ENCODE data around the gene TMC8. TPM values are rescaled to one million over a fixed set of nuclear protein-coding genes. Genes with fewer than 3 reads are reported as not detected.

TMC8 gene
- total RNA-seq, 1 experiment from 2014 or later = not detected

DNA sequence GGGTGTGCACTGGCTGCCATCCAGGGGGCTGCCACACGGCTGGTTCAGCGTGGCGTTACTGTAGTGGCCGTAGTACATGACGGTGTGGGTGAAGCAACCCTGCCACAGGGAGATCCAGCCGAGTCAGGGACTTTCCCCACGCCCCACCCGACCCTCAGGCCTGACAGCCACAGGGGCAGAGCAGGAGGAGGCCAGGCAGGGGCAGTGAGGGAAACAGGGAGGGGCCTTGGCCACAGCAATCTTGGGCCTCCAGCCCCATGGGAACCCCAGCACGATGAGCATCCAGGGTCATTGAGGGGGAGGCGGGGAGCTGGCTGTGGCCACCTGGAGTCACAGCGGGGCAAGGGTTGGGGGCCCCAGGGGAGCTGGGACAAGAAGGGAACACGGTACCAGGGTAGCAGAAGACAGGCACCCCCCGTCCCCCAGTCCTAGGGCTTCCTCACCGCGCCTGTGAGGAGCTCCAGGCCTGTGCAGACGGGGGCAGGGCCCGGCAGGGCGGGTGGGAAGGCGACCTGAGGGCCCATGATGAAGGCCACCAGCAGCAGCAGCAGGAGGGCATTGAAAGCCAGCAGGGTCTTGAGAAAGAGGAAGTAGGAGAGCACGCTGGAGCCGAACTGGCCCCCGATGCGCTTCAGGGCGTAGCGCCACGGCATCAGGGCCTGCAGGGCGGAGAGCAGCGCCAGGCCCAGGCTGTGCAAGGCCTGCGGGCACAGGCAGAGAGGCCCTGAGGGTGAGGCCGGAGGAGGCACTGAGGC, 6.3 kb upstream of the TMC8 start:
- DNase-seq (ENCODE audit: low read depth) = no peak

DNA sequence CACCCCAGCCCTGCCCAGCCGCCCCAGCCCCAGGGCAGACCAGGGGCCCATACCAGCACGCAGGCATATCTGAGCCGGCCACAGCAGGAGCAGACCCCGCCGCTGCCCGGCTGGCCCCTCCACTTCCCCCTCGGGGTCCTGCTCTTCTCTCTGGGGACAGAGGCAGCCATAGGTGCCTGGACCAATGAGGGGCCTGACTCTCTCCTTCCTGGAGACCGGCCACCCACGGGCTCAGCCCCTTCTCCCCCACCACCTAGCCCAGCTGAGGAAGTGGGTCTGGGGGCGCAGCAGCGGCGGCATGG, 5.8 kb upstream of the TMC8 start:
- no peak for DNase-seq (ENCODE audit: low read depth)

DNA sequence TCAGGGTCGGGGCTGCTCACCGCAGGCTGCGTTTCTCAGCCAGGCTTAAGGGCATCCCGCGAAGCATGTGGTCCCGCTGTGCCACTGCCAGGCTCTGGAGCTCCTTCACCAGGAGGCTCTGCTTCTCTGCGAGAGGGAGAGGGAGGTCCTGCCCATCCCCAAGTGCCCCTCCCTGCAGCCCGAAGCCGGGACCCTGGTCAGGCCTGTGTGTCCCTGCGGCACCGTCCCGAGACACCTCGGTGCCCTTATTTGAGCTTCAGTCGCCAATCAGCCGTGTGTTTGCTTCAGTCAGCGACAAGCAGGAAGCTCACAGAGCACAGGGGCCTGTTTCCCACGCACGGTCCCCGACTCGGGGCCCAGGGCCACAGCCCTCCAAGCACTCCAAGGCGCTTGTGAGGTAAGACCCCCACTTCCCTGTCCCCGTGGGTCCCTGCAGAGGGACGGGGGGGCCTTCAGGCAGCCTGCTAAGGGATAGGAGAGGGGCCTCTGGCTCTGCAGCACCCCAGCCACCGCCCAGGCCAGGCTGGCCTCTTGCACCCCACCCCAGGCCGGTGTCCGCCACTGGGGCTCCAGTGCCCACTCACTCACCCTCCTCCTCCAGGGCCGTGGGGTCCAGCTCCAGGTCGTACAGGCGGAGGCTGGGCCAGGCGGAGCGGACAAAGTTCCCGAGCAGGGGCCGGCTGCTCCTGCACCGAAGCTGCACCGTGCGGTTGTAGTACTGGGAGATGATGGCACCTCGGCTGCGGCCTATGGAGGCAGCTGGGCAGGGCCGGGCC, 5.2 kb upstream of the TMC8 start:
- DNase-seq (ENCODE audit: low read depth) = no peak

DNA sequence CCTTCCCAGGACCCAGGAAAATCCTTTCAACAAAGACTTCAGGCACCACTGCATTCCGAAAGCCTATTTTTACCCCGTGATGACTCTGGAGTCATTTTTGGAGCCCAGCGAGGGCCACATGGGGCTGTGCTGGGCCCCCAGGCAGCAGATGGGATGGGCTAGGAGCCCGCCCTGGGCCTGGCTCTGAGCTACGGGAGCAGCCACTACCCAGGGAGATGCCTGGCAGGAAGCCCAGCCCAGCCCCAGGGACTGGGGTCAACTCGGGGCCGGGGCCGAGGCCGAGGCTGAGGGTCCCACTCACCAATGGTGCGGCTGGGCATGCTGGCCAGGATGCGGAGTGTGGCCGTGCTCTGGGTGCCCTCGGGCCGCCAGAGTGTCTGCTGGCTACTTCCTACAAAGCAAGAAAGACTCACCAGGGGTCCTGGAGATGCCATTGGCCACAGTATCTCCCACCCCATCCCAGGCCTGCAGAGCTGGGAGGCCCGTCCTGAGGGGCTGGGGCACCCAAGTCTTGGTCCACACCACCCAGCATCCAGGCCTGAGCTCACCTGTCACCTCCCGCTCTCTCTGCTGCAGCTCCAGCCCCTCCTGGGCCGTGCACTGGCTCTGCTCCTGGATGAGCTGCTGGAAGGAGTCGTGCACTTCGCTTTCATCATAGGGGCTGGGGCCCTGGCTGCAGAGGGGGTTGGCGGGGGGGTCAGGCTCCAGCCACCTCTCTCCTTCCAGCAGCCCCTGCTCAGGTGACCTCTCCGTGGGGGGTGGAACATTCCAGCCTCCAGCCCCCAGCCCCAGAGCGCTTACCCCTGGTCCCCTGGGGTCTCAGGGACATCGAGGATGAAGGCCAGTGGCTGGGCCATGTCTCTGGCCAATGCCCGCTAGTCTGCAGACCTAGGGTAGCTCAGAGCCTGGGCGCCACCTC, 4.3 kb upstream of the TMC8 start:
- DNase-seq (ENCODE audit: low read depth) = no peak

DNA sequence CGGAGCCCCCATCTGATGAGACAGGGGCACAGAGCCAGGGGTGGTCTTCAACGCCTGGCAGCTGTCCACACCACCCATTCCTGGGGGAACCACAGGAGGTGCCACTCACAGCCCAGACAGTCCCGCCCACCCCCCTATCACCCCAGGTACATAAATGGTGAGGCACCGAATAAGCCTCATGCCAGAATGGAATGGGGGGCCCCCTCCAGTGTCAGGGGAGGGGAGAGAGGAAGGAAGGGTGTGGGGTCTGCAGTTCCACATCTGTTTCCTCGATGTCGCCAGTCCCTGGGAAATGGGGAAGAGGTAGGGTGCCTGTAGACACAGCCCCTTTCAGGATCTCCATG, 3.7 kb upstream of the TMC8 start:
- DNase-seq (ENCODE audit: low read depth) = no peak

DNA sequence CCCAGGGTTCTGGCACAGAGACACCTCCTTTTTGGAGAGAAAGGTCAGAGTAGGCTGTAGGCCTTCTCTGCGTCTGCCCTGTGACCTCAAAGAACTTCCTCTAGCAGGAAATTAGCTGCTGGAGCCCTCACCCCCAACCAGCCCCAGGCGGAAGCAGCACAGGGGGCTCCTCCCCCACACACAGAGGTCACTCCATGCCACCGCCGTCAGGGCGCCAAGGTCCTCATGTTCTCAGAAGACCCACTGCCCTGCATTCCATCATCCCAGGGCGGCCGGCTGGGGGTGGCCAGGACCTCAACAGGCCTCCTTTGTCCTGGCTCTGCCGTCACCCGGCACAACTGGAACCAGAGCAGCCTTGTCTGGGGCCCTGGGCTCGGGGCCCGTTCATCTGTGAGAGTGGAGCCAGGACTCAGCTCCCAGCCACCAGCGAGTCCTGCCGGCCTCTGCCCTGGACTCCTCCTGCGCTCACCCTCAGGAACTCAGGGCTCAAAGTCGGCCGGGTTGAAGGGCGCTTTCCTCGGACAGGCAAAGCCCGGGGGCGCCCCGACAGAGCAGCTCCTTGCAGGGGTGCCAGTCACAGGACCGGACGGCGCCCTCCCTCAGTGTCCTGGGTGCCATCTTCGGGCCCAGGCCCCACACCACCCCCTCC, 3.2 kb upstream of the TMC8 start:
- no peak for DNase-seq (ENCODE audit: low read depth)

DNA sequence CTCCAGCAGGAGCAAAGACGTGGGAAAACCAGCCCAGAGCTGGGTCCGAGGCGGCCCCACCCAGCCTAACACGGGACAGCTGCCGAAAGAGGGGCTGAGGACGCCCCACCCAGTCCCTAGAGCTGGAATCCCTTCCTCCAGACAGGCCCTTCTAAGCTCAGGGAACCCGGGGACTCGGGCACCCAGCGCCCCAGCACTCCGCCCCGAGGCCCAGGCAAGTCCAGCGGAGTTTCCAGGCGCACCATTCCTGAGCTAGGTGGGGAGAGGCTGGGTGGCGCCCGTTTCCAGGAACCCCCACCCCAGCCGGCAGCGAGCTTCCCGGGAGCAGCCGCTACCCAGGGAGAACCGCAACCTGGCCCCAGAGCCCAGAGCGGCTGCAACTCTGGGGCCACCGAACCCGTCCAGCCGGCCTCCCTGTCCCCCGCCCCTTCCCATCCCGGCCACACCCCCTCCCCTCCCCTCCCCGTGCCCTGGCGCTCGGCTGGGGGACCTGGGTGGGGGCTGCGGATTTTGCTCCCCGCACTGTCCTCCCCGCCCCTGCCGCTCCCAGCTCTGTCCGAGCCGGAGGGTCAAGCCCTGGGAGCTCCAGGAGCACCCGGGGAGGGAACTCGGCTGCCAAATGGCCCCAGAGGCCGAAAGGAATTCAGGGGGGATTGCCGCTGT, 2.6 kb upstream of the TMC8 start:
- DNase-seq (ENCODE audit: low read depth) = no peak

DNA sequence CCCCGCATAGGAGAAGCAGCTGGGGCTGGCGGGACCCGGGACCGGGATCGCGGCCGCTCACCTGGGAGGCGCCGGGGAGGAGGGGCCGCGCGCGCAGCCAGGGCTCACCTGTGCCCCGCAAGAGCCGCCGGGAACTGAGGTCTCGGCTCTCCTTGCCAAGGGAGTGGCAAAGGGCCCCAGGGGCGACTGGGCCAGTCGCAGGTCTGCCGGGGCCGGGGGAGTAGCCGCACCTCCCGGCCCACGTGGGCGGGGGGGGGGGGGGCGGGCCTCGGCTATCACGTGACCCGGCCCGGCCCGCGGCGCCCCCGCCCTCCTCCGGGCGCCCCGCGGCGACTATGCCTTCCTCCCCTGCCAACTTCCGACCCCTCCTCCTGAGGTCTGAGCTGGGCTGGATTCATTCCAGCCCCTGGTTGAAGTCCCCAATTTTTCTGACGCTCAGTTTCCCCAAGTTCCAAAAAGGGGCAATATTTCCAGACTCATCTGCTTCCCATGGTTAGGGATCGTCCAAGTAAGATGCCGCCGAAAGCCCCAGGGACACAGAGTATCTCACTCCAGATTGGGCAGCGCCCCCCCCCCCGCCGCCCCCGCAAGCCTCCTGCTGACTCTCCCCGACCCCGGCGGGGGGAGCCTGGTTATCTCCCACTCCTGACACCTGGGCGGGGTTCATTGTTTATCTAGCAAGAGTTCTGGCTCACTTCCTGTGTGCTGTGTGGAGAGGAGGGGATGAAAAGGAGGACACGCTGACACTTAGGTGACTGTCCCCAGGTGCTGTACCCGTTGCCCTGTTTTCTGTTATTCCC, 1.8 kb upstream of the TMC8 start, which contains the start of gene TMC6:
TMC6 (minus strand) TSS at position 205 of the 800 bp plus-strand sequence. CDS start 1,923 bp downstream, outside the sequence.
- DNase-seq (ENCODE audit: low read depth) = no peak

DNA sequence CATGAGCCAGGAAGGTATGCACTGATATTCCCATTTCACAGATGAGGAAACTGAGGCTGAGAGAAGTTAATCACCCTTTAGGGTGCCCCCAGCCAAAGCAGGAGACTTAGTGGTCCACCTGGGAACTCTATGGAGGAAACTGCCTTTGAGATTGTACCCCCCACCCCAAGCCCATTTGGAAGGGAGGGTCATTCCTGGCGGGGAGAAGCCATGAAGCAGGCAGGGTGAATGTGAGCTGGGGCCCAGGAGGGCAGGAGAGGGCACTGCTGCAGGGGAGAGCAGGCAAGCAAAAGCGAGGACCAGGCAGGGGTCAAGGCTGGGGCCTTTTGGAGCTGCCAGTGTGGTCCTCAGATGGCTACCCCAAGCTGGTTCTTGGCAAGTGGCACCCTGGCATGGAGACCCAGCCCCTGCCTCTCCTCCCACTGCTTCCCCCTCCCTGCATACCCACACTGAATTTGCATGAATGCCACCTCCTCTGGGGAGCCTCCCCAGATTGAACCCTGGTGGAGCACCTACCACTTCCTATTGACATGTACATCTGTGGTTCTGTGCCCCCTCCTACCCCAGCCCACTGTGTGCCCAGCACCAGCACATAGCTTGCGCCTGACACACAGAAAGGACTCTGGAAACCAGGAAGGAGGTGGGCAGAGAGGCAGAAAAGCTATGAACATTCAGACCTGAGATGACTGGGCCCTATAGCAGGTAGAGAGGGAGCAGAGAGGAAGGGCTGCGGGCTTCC, 1.1 kb upstream of the TMC8 start:
- no peak for DNase-seq (ENCODE audit: low read depth)

DNA sequence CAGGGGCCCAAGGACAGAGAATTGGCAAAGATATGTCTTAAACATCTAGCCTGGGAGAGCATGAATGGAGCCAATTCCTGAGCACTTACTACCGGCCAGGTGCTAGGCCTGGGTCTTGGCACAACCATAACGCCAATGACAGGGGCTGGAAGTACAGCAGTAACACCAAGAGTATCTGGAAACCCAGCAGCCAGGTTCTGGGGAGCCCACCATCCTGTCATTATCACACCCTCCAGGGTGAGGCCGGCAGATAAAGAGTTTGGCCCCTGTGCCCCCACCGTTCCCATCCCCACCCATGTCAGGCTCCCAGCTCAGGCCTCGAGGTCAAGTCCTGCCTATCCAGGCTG, 508 bp upstream of the TMC8 start:
- no peak for DNase-seq (ENCODE audit: low read depth)

DNA sequence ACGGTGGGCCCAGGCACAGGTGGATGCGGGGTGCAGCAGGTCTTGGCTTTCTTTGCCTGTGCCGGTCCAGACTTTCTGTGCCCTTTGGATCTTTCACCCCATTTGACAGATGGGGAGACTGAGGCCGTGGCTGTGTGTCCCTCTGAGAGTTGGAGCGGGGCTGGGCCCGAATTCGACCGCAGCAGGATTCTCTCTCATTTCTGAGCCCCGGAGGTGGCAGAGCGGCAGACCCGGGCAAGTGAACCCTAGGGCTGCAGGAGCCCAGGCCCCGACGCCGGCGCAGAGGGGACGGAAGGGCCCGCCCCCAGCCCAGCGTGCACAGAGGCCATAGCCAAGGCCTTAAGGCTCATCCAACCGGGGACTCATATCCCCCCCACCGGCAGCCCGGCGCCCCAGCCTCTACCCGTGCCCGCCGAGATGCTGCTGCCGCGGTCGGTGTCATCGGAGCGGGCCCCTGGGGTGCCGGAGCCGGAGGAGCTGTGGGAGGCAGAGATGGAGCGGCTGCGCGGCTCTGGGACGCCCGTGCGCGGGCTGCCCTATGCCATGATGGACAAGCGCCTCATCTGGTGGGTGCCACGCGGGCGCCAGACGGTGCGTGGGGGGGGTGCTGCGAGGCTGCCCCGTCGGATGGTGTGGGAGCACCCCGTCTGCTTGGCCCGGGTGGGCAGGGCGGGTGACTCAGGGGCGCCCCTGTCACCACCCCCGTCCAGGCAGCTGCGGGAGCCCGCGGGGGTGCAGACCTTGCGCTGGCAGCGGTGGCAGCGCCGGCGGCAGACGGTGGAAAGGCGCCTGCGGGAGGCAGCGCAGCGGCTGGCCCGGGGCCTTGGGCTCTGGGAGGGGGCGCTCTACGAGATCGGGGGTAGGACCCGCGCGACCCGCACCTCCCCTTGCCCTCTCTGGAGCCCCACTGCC, 857 bp downstream of the TMC8 start:
- no peak for DNase-seq (ENCODE audit: low read depth)

DNA sequence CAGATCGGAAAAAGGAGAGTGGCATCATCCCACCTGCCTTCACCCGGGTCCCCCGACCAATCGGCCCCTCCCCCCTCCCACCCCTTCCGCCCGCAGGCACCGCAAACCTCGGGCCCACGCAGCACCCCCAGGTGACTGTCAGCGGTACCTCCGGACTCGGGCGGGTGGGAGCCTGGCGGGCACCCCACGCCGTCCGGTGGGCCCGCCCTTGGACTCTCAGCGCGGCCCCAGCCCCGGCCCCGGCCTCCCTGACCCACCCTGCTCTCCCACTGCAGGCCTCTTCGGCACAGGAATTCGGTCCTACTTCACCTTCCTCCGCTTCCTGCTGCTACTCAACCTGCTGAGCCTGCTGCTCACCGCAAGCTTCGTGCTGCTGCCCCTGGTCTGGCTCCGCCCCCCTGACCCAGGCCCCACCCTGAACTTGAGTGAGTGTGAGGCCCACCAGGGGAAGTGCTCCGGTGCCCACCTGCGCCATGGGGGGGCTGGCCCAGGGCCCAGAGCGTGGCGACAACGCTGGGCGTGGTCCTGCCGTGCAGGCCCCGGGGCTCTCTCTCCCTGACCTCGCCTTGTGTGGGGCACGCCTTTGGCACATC, 1.6 kb downstream of the TMC8 start:
- no peak for DNase-seq (ENCODE audit: low read depth)

DNA sequence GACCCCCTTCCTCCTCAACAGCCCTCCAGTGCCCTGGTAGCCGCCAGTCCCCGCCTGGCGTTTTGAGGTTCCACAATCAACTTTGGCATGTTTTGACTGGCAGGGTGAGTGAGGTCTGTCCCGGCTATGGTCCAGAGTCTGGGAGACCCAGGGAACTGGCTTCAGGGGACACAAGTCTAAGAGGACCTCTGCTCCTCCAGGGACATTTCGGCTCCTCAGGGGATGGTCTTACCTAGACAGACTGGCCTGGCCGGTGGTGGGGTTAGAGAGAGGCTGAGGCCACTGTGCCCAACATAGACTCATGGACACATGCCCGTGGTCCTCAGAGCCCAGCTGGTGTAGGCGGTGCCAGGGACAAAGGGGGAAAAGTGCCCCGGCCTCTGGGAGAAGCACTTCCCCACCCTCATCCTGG, 2.2 kb downstream of the TMC8 start:
- no peak for DNase-seq (ENCODE audit: low read depth)

DNA sequence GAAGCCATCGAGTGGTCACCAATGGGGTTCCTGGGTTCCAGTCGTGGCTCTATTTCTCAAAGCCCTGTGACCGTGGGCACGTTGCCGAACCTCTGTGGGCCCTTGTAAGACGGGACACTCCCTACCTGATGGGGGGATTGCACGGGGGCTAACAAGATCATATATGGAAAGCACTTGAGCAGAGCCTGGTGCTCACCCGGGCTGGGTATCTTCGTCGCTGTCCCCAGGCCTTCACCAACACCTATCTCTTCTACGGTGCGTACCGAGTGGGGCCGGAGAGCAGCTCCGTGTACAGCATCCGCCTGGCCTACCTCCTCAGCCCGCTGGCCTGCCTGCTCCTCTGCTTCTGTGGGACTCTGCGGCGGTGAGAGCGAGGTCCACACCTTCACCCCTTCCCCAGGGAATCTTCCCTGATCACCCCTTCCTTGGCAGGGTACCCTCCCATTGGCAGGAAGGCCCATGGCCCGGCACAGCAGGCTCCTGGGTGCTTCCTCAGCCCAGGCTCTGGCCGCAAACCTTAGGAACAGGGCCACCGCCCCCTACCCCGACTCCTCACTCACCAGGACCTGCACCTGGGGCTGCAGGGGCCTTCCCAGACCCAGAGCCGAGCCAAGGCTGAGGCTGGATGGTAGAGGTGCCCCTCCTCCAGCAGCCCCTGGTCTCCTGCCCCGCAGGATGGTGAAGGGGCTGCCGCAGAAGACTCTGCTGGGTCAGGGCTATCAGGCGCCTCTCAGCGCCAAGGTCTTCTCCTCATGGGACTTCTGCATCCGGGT, 2.8 kb downstream of the TMC8 start:
- DNase-seq (ENCODE audit: low read depth) = no peak

DNA sequence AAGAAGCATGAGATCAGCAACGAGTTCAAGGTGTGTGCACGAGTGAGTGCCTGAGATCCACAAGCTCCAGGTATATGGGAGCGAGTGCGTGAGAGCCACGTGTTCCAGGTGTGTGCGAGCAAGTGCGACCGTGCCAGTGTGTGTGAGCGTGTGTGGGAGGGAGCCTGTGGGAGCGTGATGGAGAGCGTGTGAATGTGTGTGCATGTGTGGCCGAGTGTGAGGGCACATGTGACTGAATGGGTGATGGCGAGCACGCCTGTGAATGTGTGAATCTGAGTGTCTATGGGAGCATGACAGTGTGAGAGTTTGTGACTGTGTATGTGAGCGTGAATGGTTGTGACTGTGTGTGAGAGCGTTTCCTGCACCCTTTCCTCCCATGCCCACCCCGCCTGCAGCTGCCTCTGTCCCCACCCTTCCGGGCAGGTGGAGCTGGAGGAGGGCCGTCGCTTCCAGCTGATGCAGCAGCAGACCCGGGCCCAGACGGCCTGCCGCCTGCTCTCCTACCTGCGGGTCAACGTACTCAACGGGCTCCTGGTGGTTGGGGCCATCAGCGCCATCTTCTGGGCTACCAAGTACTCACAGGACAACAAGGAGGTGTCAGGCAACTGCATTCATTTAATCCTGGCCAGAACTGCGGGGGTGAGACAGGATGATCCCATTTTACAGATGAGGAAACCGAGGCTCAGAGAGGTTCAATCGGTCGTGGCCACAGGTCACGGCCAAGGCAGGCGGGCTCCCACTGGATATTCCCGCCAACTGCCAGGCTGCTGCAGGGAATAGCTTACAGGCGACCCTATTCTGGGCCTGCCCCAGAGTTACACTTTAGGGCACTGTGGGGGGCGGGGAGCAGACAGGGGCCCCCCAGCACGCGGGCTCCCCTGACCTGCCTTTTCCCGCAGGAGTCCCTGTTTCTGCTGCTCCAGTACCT, 3.7 kb downstream of the TMC8 start:
- DNase-seq (ENCODE audit: low read depth) = peak; percentile 15

DNA sequence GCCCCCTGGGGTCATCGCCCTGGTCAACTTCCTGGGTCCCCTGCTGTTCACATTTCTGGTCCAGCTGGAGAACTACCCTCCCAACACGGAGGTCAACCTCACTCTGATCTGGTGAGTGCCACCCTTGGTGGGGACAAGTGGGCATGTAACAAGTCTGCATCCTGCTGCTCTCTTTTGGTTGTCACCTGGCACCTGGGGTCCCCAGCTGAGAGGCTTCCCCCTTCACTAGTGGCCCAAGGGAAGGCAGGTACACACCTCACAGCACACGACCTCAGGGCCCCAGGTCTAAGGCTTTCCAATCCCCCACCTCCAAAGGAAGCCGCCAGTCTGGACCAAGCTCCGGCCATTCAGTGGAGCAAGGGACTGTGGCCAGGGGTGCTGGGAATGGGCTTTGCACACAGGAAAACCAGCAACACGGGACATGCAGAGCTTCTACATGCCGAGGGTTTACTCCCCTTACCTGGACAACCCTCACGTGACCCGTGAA, 4.4 kb downstream of the TMC8 start:
- DNase-seq (ENCODE audit: low read depth) = no peak
